Measurements from ENCODE around the gene B3GAT3.
"Not testable (repeated sequence)": the region's sequence is repeated elsewhere in the genome, so short reads cannot be mapped to it uniquely, and the experiment has no call there.

DNA sequence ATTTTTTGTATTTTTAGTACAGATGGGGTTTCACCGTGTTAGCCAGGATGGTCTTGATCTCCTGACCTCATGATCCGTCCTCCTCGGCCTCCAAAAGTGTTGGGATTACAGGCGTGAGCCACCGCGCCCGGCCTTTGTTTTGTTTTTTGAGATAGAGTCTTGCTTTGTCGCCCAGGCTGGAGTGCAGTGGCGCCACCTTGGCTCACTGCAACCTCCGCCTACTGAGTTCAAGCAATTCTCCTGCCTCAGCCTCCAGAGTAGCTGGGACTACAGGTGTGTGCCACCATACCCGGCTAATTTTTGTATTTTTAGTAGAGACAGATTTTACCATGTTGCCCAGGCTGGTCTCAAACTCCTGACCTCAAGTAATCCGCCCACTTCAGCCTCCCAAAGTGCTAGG lies 28.5 kb upstream of the B3GAT3 start:
- TF ChIP-seq, protein P1, sequence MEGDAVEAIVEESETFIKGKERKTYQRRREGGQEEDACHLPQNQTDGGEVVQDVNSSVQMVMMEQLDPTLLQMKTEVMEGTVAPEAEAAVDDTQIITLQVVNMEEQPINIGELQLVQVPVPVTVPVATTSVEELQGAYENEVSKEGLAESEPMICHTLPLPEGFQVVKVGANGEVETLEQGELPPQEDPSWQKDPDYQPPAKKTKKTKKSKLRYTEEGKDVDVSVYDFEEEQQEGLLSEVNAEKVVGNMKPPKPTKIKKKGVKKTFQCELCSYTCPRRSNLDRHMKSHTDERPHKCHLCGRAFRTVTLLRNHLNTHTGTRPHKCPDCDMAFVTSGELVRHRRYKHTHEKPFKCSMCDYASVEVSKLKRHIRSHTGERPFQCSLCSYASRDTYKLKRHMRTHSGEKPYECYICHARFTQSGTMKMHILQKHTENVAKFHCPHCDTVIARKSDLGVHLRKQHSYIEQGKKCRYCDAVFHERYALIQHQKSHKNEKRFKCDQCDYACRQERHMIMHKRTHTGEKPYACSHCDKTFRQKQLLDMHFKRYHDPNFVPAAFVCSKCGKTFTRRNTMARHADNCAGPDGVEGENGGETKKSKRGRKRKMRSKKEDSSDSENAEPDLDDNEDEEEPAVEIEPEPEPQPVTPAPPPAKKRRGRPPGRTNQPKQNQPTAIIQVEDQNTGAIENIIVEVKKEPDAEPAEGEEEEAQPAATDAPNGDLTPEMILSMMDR (conservative IDR thresholded peaks at IDR 0.05): not testable (repeated sequence)
- TF ChIP-seq ZFX (IDR thresholded peaks at IDR 0.05): not testable (repeated sequence)
